ENCODE measurements around the gene CFAP46. TPM values are rescaled to one million over a fixed set of nuclear protein-coding genes. Genes with fewer than 3 reads are reported as not detected.

Gene CFAP46
- total RNA-seq, 1 donor from 2014 or later, result 1.1 TPM

GRCh38 chr10:132878730-132879407 is 63.5 kb downstream of the CFAP46 start:
- DNase-seq (ENCODE audit: low spot score) (peak; percentile 36), ATAC-seq (no peak)
- intact Hi-C loops (cut with DNase I), result no loop called here

DNA sequence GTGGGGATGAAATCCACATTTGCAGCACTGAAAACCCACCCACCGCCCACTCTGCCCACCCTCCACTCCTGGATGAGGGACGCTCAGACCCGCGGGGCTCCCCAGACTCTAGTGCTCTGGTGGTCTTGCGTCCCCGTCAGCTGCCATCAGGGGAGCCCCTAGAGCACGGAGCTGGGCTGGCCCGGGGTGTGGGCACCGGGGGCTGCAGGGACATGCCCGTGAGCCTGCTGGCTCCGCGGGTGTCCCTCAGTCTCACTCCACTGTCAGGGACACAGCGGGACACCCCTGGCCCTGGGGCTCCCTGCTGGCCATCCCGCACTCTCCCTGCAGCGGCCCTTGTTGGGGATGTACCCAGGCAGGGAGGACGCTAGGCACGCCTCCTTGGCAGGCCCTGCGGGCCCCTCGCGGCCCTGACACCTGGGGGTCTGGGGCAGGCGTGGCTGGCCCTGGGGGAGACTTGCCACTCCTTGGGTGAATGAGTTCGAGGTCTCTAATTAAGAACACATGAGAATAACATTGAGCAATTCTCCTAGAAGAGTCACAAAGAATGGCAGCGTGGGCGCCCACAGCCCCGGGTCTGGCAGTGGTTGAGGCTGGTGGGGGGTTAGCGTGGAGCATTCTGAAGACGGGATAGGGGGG is 64.2 kb downstream of the CFAP46 start:
- no peak for ATAC-seq
- DNase-seq (ENCODE audit: low spot score), result peak; percentile 42
- intact Hi-C loops (cut with DNase I), result no loop called here

DNA sequence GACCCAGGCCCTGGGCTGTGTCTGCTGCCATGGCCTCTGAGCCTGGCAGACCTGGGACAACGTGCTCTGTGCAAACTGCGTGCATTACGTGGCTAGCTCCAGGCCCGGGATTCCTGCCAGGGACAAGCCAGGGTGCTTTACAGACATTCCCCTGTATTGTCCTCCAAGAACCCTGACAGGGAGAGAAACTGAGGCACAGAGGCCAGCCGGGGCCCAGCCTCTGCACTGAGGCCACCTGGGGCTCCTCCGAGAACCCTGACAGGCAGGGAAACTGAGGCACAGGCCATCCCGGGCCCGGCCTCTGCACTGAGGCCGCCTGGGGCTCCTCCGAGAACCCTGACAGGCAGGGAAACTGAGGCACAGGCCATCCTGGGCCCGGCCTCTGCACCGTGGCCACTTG is 64.9 kb downstream of the CFAP46 start:
- intact Hi-C loops (cut with DNase I), result no loop called here
- DNase-seq (ENCODE audit: low spot score) (peak; percentile 32), ATAC-seq (no peak)

DNA sequence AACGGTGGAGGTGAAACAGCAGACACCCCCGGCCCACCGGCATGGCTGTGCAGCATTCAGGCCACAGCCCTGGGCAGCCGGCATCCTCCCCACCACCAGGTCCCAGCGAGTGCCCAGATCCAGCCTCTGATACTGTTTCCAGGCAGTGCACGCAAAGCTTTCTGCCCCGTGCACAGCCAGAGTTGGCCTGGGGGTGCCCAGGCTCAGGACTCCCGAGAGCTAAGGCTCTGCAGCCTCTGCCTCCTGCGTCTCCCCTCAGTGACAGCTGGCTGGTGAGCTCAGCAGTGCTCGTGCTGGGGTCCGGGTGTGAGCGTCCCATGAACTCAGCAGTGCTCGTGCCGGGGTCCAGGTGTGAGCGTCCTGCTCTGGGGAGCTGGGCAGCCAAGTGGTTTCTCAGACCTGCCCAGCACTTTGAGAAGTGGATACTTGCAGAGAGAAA is 65.4 kb downstream of the CFAP46 start:
- ATAC-seq, result no peak
- intact Hi-C loops (cut with DNase I), result no loop called here

GRCh38 chr10:132876131-132876860 is 66.1 kb downstream of the CFAP46 start:
- no peak for ATAC-seq

More for the DNA sequence above, 65.4 kb downstream of the CFAP46 start:
- peak; percentile 37 for DNase-seq (ENCODE audit: low spot score)

GRCh38 chr10:132875435-132875834 is 66.9 kb downstream of the CFAP46 start:
- DNase-seq (ENCODE audit: low spot score) (no peak), ATAC-seq (no peak)
- intact Hi-C loops (cut with DNase I), result no loop called here

More at GRCh38 chr10:132876131-132876860, 66.1 kb downstream of the CFAP46 start:
- intact Hi-C loops (cut with DNase I), result no loop called here
- DNase-seq (ENCODE audit: low spot score), result peak; percentile 32

DNA sequence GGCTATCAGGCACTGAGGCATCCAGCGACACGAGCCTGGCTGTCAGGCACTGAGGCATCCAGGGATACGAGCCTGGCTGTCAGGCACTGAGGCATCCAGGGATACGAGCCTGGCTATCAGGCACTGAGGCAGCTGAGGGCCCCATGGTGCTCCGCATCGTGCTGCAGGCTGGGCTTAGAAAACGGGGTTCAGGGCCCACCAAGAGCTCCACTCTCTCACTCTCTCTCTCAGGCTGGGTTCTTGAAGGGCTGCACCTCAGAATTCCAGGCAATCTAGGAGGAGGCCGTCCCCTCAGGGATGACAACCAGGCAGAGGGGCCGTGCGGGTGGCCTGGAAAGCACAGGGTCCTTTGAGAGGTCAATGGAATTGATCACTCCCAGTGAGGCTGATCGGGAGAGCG is 69.0 kb downstream of the CFAP46 start:
- DNase-seq (ENCODE audit: low spot score) (peak; percentile 27), ATAC-seq (no peak)
- intact Hi-C loops (cut with DNase I), result loop anchor here (5.0 kb wide), 1 partner anchor 531 kb away; no protein-coding TSS in a partner anchor

DNA sequence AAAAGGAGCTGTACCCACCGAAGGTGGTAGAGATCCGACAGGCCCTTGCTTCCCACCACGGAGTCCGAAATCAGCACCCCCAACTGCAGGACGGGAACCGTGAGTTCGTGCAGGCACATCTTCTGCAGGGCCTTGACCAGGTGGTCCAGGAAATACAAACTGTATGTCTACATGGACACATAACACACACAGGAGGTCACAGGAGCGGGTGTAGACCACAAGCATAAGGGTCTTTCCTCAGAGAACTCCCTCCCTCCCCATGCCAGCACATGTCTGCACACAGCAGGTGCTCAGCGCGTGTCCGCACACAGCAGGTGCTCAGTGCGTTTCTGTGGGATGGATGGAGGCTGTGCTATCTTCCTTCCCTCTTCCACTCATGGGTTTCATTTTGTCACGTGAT is 69.7 kb downstream of the CFAP46 start:
- ATAC-seq (no peak), DNase-seq (ENCODE audit: low spot score) (peak; percentile 33)
- intact Hi-C loops (cut with DNase I), result loop anchor here (5.0 kb wide), 1 partner anchor 530 kb away; no protein-coding TSS in a partner anchor

DNA sequence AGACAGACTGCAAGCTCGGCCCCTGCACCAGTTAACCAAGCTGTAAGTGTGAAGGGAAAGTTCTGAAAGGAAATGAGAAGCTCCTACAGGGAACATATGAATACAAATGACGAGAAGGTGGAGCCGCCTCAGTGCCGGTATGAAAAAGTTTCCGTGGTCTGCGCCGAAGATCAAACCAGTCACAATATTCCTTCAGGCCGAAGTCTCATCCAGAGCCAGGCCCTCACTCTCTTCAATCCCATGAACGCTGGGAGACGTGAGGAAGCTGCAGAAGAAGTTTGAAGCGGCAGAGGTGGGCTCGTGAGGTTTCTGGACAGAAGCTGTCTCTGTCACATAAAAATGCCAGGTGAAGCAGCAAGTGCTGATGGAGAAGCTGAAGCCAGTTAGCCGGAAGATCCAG is 71.9 kb downstream of the CFAP46 start:
- intact Hi-C loops (cut with DNase I), result loop anchor here (5.0 kb wide), 1 partner anchor 528 kb away; no protein-coding TSS in a partner anchor
- DNase-seq (ENCODE audit: low spot score), result no peak
- ATAC-seq, result no peak

DNA sequence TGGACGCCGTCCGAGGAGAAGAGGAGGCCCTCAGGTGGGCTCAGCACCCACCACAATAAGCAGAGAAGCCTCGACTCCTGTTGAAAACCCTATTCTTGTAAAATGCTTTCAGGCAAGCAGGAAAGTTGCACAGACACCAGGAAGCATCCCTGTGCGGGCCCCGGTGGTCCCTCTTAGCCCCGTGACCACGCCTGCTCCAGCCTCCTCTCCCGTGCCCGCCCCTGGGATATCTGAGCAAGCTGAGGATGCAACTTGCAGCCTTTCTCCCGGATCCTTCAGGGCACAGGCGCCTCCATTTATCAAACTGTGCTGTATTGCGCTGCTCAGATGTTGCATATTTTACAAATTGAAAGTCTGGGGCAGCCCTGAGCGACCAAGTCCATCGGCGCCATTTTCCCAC is 72.7 kb downstream of the CFAP46 start:
- DNase-seq (ENCODE audit: low spot score) (peak; percentile 25), ATAC-seq (no peak)
- intact Hi-C loops (cut with DNase I), result loop anchor here (5.0 kb wide), 1 partner anchor 527 kb away; no protein-coding TSS in a partner anchor

GRCh38 chr10:132868995-132869394 is 73.4 kb downstream of the CFAP46 start:
- peak; percentile 38 for DNase-seq (ENCODE audit: low spot score)
- no peak for ATAC-seq

GRCh38 chr10:132867801-132868644 is 74.3 kb downstream of the CFAP46 start:
- DNase-seq (ENCODE audit: low spot score), result peak; percentile 49
- no peak for ATAC-seq
- intact Hi-C loops (cut with DNase I), result no loop called here

More at GRCh38 chr10:132868995-132869394, 73.4 kb downstream of the CFAP46 start:
- intact Hi-C loops (cut with DNase I), result no loop called here

DNA sequence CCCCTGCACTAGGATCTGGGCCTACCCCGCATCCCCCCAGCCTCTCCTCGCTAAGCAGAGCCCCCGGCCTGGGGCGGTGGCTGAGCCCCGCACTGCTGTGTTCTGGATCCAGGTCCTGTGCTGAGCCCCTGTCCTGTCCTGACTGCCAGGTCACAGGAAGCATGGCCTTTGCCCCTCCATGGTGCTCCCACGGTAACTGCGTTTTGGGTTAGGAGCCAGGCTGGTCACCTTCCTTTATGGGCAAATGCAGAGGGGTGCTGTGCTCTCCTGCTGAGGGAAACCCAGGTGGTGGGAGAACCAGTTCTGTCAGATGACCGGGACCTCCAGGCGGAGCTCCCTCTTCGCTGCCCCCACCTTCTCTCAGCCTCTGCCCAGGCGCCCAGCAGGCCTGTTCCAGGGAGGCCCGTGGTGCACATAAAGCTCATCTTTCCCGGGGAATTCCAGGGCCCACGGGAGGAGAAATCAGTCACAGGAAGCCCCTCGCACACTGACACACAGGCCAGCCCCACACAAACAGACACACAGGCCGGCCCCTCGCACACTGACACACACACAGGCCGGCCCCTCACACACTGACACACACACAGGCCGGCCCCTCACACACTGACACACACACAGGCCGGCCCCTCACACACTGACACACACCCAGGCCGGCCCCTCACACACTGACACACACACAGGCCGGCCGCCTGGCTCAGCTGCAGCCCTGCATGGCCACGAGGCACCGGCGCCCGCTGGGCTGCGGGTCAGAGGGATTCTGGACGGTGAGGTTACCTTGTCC is 75.6 kb downstream of the CFAP46 start:
- DNase-seq (ENCODE audit: low spot score) (peak; percentile 41), ATAC-seq (no peak)
- intact Hi-C loops (cut with DNase I), result no loop called here

DNA sequence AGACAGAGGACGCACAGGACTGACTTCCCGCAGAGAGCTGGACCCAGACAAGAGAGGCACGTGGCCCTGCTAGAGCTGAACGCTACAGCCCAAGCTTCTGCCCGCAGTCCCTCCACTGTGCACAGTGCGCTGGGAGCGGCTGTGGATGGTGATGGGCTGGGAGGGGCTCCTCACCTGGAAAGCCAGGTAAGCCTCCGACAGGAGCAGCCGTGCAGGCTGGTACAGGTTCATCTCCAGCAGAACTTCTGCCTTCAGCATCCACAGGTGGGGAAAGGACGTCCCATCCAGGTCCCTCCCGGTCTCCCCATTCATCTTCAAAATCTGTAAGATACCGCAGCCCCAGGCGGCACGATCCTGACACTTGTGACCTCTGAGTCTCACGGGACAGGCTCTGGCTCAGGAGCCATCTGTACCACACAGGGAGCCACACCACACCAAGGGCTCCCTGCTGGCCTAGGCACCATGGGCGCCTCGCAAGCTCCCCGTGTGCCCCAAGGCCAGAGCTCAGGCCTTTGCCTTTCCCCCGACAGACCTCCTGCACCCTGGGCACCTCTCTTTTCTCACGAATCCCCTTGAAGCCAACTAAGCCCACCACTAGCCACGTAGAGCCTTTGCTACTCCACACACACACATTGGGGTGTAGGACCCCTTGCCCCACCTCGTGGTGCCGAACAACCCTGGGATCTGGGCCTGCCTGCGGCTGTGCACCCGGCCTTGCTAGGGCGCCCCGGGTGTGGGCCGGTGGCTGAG is 76.3 kb downstream of the CFAP46 start:
- ATAC-seq (no peak), DNase-seq (ENCODE audit: low spot score) (peak; percentile 46)
- intact Hi-C loops (cut with DNase I), result no loop called here

GRCh38 chr10:132865171-132865631 is 77.2 kb downstream of the CFAP46 start:
- peak; percentile 40 for DNase-seq (ENCODE audit: low spot score)

DNA sequence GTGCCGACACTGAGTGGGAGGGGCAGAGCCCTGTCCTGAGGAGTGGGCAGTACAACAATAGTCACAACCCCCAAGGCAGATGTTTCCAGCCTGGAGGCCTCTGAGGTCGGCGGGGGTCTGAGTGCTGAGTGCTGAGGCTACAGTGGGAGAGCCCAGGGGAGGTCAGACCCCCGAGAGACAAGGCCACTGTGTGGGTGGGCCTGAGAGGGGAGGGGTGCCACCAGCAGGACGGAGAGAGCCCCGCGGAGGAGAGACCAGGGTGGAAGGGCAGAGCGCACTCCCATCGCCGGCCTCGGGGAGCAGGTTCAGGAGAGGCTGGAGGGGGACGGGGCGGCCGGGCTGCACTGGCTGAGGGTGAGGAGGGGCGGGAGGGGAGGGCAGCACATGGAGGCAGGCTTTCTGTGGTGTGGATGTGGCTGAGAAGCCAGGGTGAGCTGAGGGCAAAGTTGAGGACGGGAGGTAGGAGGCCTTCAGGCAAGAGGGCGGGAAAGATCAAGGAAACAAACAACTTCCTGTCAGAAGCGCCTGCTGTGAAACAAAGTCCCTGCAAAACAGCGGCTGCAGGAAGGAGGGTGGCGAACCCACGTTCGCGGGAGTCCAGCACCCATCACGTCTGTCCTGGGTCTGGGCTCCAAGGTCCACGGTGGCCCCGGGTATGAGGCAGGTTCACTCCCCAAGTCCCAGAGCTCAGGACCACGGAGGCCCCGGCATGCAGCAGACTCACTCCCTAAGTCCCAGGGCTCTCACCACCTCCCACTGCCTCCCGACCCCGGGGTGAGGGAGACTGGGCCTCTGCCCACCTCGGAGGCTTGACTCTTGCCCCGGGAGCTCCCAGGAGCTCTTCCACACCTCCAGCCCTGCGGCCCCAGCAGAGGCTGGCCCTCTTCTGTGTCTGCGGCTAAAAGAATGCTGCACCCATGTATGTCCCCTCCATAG is 79.6 kb downstream of the CFAP46 start:
- intact Hi-C loops (cut with DNase I), result no loop called here
- DNase-seq (ENCODE audit: low spot score) (peak; percentile 52), ATAC-seq (peak; percentile 38)

More at GRCh38 chr10:132865171-132865631, 77.2 kb downstream of the CFAP46 start:
- intact Hi-C loops (cut with DNase I), result no loop called here
- ATAC-seq, result no peak
